ENCODE data around the gene KIAA0319L.

The KIAA0319L gene

DNA sequence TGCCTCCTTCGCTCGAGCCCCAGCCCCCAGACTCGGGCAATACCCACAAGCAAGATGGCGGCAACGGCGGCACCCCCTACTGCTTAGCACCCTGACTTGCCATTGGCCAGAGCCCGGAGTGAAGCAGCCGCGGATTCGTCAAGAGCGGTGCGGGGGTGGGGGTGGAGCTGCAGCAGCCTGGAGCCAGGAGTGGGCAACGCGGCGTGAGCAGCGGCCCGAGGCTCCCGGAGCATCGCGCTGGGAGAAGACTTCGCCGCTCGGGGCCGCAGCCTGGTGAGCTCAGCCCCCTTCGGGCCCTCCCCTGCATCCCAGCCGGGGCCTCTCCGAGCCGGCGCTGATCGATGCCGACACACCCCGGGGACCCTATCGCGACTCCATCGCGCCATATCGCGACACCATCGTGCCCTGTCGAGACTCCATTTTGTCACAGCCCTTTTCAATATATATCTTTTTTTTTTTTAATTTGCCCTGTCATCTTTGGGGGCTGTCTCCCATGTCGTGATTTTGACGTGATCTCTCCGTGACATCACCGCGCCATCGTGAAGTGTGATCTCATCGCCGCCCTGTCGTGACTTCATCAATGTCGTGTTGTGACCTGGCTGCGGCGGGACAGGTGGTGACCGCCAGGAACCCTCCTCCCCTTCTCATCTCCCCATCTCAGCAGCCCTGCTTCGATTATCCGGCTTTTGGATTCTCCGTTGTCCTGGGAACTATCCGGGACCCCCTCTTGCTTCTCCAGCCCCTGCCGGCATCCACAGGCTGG lies 589 bp upstream of the KIAA0319L start, which contains the start of gene NCDN:
NCDN (plus strand) TSS at position 189 of the 763 bp plus-strand sequence; CDS start at position 581, 392 bp downstream.
- H3K27ac ChIP-seq, result peak within 1 kb of the TSS; percentile 82
- DNase-seq (ENCODE audit: low read depth, low spot score), result peak; percentile 83
- H3K4me3 ChIP-seq, result peak within 1 kb of the TSS; percentile 95
- H3K9me3 ChIP-seq (ENCODE audit: low read depth, low read length), result no peaks in the 10 kb centered on the region
- TF ChIP-seq POLR2AphosphoS5 (IDR thresholded peaks at IDR 0.05; ENCODE audit: borderline replicate concordance, low read depth, low read length), result peak; percentile 69; the same call in 1 of the 2 replicates
- no peak for TF ChIP-seq FOXP2 (optimal IDR thresholded peaks at IDR 0.05; ENCODE audit: control extremely low read depth, extremely low read length, insufficient read depth)
- peak within 1 kb of the TSS; percentile 89 for H3K9ac ChIP-seq (ENCODE audit: insufficient read length)
- peaks cover 3% of the 10 kb centered on the region; the same call in 1 of the 2 replicates for H3K36me3 ChIP-seq (ENCODE audit: insufficient read depth, low read length)

DNA sequence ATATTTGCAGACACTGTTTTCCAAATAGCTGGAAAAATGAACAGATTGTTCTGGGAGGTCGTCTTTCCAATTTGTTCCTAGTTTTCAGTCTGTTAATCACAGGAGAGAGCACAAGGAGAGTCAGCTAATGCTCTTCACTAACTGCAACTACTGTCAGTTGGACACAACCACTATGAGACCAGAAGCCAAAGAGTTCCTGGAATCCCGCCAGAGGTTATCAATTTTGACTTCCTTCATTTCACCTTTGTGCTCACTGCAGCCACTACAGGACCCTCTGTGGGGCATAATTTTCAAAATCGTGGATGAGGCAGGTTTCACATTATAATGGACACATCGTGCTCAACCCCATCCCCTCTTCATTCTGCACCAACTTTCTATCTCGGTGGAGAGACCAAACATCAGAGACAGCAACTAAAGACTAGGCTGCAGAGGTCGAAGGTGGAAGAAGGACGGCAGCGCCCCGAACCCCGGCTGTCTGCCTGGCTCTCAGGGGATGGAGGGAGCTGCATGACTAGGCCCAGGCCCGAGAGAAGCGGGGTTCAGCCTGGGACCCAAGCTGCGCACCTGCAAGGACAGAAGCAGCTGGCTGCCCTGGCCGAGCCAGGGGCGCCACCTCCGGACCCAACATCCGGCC lies 602 bp downstream of the KIAA0319L start:
- DNase-seq (ENCODE audit: low read depth, low spot score), result no peak
- no peaks in the 10 kb centered on the region for H3K9me3 ChIP-seq (ENCODE audit: low read depth, low read length)
- peak overlapping the region; percentile 95 for H3K4me3 ChIP-seq
- H3K9ac ChIP-seq (ENCODE audit: insufficient read length), result peak overlapping the region; percentile 89
- H3K36me3 ChIP-seq (ENCODE audit: insufficient read depth, low read length), result peaks cover 14% of the 10 kb centered on the region
- no peak overlapping the region for H3K27ac ChIP-seq
- TF ChIP-seq FOXP2 (optimal IDR thresholded peaks at IDR 0.05; ENCODE audit: control extremely low read depth, extremely low read length, insufficient read depth) (no peak), POLR2AphosphoS5 (IDR thresholded peaks at IDR 0.05; ENCODE audit: borderline replicate concordance, low read depth, low read length) (no peak), EZH2 (IDR thresholded peaks at IDR 0.05) (no peak)

DNA sequence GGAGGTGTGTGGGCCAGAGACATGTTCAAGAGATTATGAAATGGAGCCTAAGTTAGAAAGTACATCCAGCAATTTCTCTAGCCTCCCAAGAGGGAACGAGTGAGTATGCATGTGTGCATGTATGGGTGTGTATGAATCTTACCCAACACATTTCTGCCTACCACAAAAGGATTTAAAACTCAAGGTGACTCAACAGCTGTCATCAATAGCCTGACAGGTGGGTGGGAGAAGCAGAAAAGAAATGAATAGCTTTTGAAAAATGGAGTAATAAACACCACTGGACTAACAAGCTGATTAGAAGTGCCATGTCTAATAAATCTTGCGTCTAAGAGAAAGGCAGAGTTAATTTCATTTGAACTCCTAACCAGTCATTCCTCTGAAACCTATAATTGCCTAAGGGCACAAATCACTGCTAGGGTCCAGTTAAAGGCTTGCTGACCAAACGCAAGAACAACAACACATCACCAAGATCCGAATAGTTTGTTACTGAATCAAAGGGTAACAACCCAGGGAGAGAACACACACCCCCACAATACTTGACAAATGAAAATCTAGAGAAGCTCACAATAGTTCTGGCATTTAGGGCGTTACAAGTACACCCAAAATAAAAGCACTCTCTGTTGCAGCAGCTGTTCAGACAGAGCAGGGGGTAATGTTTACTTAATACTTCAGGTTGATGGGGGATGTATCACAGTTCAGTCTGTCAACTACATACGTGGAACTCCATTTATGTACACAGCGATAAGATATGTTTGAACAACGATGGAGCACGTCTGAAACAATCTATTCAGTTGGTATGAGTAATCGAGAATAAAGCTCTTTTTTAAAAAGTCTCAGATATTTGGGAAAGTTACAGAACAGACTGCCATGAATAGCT lies 1.4 kb downstream of the KIAA0319L start:
- peak overlapping the region; percentile 95 for H3K4me3 ChIP-seq
- no peak for DNase-seq (ENCODE audit: low read depth, low spot score)
- H3K27ac ChIP-seq, result no peak overlapping the region
- no peaks in the 10 kb centered on the region for H3K9me3 ChIP-seq (ENCODE audit: low read depth, low read length)
- peaks cover 16% of the 10 kb centered on the region for H3K36me3 ChIP-seq (ENCODE audit: insufficient read depth, low read length)
- H3K9ac ChIP-seq (ENCODE audit: insufficient read length), result peak overlapping the region; percentile 89
- TF ChIP-seq POLR2AphosphoS5 (IDR thresholded peaks at IDR 0.05; ENCODE audit: borderline replicate concordance, low read depth, low read length) (no peak), EZH2 (IDR thresholded peaks at IDR 0.05) (no peak)

GRCh38 chr1:35555212-35555584 lies 2.0 kb downstream of the KIAA0319L start:
- no peaks in the 10 kb centered on the region for H3K9me3 ChIP-seq (ENCODE audit: low read depth, low read length)
- no peak overlapping the region for H3K27ac ChIP-seq
- no peak for DNase-seq (ENCODE audit: low read depth, low spot score)
- H3K36me3 ChIP-seq (ENCODE audit: insufficient read depth, low read length), result peaks cover 21% of the 10 kb centered on the region
- H3K9ac ChIP-seq (ENCODE audit: insufficient read length), result no peak overlapping the region
- no peak for TF ChIP-seq FOXP2 (optimal IDR thresholded peaks at IDR 0.05; ENCODE audit: control extremely low read depth, extremely low read length, insufficient read depth)
- H3K4me3 ChIP-seq, result no peak overlapping the region

- TF ChIP-seq FOXP2 (optimal IDR thresholded peaks at IDR 0.05; ENCODE audit: control extremely low read depth, extremely low read length, insufficient read depth), result no peak
- no peak for TF ChIP-seq EZH2 (IDR thresholded peaks at IDR 0.05)
- TF ChIP-seq POLR2AphosphoS5 (IDR thresholded peaks at IDR 0.05; ENCODE audit: borderline replicate concordance, low read depth, low read length), result no peak
- H3K4me3 ChIP-seq, result no peak overlapping the region
- H3K27ac ChIP-seq, result no peak overlapping the region
- peaks cover 27% of the 10 kb centered on the region for H3K36me3 ChIP-seq (ENCODE audit: insufficient read depth, low read length)
- H3K9me3 ChIP-seq (ENCODE audit: low read depth, low read length), result no peaks in the 10 kb centered on the region
- H3K9ac ChIP-seq (ENCODE audit: insufficient read length), result peak overlapping the region; percentile 14
- DNase-seq (ENCODE audit: low read depth, low spot score), result no peak
These were observed 2.7 kb downstream of the KIAA0319L start for GRCh38 chr1:35554266-35555211.

DNA sequence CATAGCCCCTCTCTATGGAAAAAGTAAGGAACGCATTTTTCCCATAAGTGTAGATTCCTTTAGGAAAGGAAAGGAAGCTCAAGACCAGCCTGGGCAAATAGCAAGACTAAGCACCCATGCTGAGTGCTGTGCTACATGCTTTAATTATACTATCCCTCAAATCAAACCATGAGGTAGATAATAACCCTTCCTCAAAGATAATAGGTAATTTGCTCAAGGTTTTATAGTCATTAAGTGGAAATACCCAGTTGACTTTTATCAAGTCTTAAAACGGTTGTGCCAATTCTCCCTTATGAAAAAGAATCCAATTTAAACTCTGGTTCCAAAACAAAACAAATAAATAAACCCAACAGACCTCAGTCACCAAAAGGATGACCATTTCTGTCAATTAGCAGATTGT lies 3.4 kb downstream of the KIAA0319L start:
- H3K9me3 ChIP-seq (ENCODE audit: low read depth, low read length), result no peaks in the 10 kb centered on the region
- TF ChIP-seq POLR2AphosphoS5 (IDR thresholded peaks at IDR 0.05; ENCODE audit: borderline replicate concordance, low read depth, low read length), result no peak
- TF ChIP-seq EZH2 (IDR thresholded peaks at IDR 0.05), result no peak
- TF ChIP-seq FOXP2 (optimal IDR thresholded peaks at IDR 0.05; ENCODE audit: control extremely low read depth, extremely low read length, insufficient read depth), result no peak
- no peak overlapping the region for H3K9ac ChIP-seq (ENCODE audit: insufficient read length)
- H3K4me3 ChIP-seq, result no peak overlapping the region
- no peak overlapping the region for H3K27ac ChIP-seq
- DNase-seq (ENCODE audit: low read depth, low spot score), result no peak
- H3K36me3 ChIP-seq (ENCODE audit: insufficient read depth, low read length), result peaks cover 27% of the 10 kb centered on the region

DNA sequence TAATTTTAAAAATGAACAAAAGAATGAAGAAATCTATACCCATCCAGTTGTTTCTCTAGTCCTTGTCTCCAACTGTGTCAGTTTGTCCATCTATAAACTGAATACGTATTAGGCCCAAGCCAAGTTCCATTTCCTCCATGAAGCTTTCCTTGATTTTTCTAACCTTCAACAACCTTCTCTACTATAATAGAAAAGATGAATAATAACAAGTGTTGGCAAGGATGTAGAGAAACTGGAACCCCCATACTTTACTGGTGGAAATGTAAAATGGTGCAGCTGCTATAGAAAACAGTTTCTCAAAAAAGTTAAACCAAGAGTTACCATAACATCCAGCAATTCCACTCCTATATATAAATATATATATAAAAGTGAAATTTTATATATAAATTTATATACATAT lies 10.6 kb downstream of the KIAA0319L start:
- Histone ChIP-seq H3K9me3 (ENCODE audit: low read depth, low read length) (no peaks in the 10 kb centered on the region), H3K4me3 (no peak overlapping the region), H3K9ac (ENCODE audit: insufficient read length) (no peak overlapping the region), H3K27ac (no peak overlapping the region), H3K36me3 (ENCODE audit: insufficient read depth, low read length) (peaks cover 30% of the 10 kb centered on the region)
- DNase-seq (ENCODE audit: low read depth, low spot score), result no peak
- TF ChIP-seq POLR2AphosphoS5 (IDR thresholded peaks at IDR 0.05; ENCODE audit: borderline replicate concordance, low read depth, low read length) (no peak), EZH2 (IDR thresholded peaks at IDR 0.05) (no peak), FOXP2 (optimal IDR thresholded peaks at IDR 0.05; ENCODE audit: control extremely low read depth, extremely low read length, insufficient read depth) (no peak)
